Memory B cell (primary cell): ENCODE data around the gene PNMA6E.

Experiments
- ATAC-seq: fragments of 150-1000 bp; cut with Tn5 transposase; 2 replicates; pipeline ENCODE4 v1.10.0; 2021; ENCODE audit warnings: low read depth, mild to moderate bottlenecking, moderate library complexity
- DNase-seq, 2 donors: peaks; one replicate each; pipeline ENCODE4 v3.0.0; 2022; ENCODE audit warnings: low spot score in 2 of 2
- H3K27ac Mint-ChIP-seq: one replicate; pipeline ENCODE4 v1.8.0; 2022; ENCODE audit warnings: mild to moderate bottlenecking, moderate library complexity, mixed read lengths
- H3K27me3 Mint-ChIP-seq: one replicate; pipeline ENCODE4 v1.8.0; 2022; ENCODE audit warnings: mixed read lengths
- H3K36me3 Mint-ChIP-seq: one replicate; pipeline ENCODE4 v1.8.0; 2022; ENCODE audit warnings: mild to moderate bottlenecking, mixed read lengths
- H3K4me1 Mint-ChIP-seq: one replicate; pipeline ENCODE4 v1.8.0; 2022; ENCODE audit warnings: mixed read lengths
- H3K4me3 Mint-ChIP-seq: one replicate; pipeline ENCODE4 v1.8.0; 2022; ENCODE audit warnings: mild to moderate bottlenecking, moderate library complexity, mixed read lengths
- H3K9me3 Mint-ChIP-seq: one replicate; pipeline ENCODE4 v1.8.0; 2022; ENCODE audit warnings: mixed read lengths

PNMA6E gene

DNA sequence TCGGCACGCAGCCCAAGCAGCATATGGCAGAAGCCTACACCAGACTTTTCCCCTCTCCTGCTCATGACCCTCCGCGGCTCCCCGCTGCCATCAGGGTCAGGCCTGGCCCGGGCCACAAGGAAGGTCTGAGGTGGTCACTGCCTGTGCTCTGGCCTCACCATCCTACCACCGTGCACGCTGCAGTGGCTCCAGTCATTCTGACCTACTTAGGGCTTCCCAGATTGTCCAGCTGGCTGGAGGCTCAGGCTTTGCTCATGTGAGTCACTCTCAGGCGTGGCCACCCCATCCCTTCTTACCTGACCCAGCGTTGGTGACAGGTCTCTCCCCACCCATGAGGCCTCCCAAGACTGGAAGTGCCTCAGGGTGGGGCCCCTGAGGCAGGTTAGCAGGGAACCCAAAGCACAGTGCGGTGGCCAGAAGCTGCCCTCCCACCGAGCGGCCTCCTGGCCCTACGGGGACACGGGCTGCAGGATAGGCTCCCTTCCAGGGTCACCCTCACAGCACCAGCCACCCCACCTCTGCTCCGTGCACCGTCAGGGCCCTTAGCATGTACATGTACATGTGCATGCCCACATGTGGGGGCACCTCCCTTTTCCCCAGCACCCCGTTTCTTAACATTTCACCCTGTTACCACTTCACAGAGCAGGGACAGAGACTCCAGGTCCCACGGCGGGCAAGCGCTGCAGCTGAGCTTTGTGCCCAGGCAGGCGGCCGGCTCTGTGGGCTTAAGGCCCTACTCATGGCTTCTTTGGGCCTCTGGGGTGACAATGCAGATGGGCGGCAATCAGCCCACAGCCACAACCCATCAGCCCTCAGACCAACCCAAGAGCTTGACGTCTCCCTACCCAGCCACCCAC, 42.6 kb upstream of the PNMA6E start:
- Mint-ChIP-seq H3K9me3 (peaks cover 5% of the 10 kb centered on the region), H3K4me1 (no peaks in the 10 kb centered on the region), H3K4me3 (no peak overlapping the region), H3K36me3 (no peaks in the 10 kb centered on the region), H3K27me3 (peaks cover 8% of the 10 kb centered on the region), H3K27ac (no peak overlapping the region)
- DNase-seq (no peak), ATAC-seq (no peak)

DNA sequence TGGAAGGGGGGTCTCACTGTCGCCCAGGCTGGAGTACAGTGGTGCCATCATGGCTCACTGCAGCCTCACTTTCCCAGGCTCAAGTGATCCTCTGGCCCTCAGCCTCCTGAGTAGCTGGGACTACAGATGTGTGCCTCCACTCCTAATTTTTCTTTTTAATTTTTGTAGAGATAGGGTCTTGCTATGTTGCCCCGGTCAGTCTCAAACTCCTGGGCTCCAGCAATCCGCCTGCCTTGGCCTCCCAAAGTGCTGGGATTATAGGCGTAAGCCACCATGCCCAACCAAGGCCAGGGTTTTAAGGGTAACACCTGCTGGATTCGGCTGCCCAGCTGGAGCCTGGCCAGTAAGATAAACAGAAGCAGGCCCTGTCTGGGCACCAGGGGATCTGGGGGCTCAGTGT, 41.3 kb upstream of the PNMA6E start:
- no peaks in the 10 kb centered on the region for H3K4me1 Mint-ChIP-seq
- H3K9me3 Mint-ChIP-seq = peaks cover 5% of the 10 kb centered on the region
- H3K27me3 Mint-ChIP-seq = peaks cover 8% of the 10 kb centered on the region
- H3K27ac Mint-ChIP-seq = no peak overlapping the region
- H3K4me3 Mint-ChIP-seq = no peak overlapping the region
- no peaks in the 10 kb centered on the region for H3K36me3 Mint-ChIP-seq
- no peak for ATAC-seq
- DNase-seq = no peak

DNA sequence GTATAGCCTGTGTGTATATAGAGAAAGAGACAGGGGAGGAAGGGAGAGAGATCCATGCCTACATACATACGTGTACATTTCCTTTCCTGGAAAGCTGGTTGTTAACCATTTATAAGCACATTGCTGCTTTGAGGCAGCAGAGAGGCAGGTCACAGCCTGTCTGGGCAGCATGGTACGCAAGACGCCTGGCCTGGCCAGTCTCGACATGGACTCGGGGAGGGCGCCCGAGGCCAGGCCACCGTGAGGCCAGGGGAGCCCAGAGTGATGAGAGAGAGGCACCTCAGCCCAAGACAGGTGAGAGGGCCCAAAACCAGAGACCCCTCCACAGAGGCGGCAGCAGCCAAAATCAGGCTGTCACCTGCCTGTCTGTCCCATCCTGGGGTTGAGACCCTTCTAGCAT, 40.8 kb upstream of the PNMA6E start:
- Mint-ChIP-seq H3K27me3 (peaks cover 8% of the 10 kb centered on the region), H3K36me3 (no peaks in the 10 kb centered on the region), H3K27ac (no peak overlapping the region), H3K4me3 (no peak overlapping the region), H3K4me1 (no peaks in the 10 kb centered on the region), H3K9me3 (peaks cover 5% of the 10 kb centered on the region)
- no peak for DNase-seq
- ATAC-seq = no peak

DNA sequence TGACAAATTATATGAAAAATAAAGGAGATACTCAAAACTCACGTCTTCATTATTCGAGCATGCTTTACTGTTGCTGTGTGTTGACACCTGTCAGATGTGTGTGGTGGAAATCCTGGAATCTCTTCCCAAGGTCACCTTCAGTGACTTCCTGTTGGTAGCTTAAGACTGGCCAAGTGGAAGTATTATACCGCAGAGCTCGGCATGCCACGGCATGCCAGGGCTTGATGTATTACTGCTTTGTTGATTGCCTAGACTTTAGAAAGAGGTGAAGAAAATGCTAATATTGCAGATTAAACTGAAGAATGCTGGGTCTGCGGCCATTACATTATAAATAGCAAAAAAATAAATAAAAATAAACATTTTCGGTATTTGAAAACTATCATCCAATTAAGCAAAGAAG, 40.1 kb upstream of the PNMA6E start:
- Mint-ChIP-seq H3K4me1 (no peaks in the 10 kb centered on the region), H3K27me3 (peaks cover 8% of the 10 kb centered on the region), H3K27ac (no peak overlapping the region), H3K9me3 (peaks cover 5% of the 10 kb centered on the region), H3K4me3 (no peak overlapping the region), H3K36me3 (no peaks in the 10 kb centered on the region)
- DNase-seq (no peak), ATAC-seq (no peak)

DNA sequence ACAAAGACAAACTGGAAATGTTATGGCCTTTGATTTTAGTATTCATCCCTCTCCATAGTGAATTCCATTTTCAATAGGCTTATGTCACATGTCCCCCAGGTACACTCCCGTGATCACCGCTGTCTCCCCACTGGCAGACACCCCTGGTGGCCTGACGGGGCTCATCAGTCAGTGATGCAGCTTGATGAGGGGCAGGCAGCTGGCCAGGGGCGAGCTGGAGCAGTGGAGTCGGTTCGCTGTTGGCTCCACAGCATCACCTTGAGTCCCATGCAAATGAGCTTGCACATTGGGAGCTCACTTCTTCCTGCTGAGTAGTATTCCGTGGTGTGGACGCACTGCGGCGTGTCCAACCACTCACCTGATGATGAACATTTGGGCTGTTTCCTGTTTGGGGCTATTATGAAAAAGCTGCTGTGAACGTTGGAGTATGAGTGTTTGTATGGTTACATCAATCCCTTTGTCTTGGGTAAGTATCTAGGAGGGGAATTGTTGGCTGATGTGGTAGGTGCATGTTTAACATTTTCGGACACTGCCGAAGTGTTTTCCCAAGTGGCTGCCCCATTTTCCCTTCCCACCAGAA, 39.5 kb upstream of the PNMA6E start:
- Mint-ChIP-seq H3K4me1 (no peaks in the 10 kb centered on the region), H3K27ac (no peak overlapping the region), H3K36me3 (no peaks in the 10 kb centered on the region), H3K27me3 (peaks cover 9% of the 10 kb centered on the region), H3K4me3 (no peak overlapping the region), H3K9me3 (peaks cover 5% of the 10 kb centered on the region)
- ATAC-seq (no peak), DNase-seq (no peak)

DNA sequence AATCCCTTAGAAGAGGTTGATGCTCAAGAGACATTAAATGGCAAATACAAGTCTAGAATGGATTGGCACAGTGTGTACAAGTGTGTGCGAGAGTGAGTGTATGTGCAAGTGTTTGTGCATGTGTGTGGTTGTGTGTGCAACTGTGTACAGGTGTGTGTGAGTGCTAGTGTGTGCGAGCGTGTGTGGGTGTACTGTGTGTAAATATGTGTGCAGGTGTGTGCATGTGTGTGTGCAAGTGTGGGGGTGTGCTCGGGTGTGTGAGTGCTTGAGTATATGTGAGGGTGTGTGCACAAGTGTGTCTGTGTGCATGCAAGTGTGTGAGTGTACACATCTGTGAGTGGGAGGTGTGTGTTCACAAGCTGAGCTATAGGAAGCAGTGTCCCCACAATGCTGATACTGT, 38.8 kb upstream of the PNMA6E start:
- Mint-ChIP-seq H3K4me1 (no peaks in the 10 kb centered on the region), H3K36me3 (no peaks in the 10 kb centered on the region), H3K27me3 (peaks cover 9% of the 10 kb centered on the region), H3K27ac (no peak overlapping the region), H3K4me3 (no peak overlapping the region), H3K9me3 (peaks cover 5% of the 10 kb centered on the region)
- ATAC-seq = no peak
- no peak for DNase-seq

DNA sequence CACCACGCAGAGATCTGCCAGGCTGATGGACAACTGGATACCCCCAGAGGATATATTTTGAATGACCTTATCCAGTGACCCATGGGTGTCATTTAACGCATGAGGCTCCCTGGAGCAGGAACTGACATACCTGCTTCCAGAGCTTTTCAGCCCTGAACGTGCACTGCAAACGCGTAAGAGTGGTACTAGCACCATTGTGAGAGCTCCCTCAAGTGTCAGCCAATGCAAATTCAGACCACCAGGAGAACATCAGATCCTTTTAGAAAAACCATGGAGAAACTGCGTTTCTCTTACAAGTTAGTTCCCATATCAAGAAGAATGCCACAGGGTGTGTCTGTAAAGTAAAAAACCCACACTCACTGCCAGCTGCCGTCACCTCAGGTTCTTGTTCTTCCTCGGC, 37.4 kb upstream of the PNMA6E start:
- ATAC-seq (no peak), DNase-seq (no peak)
- no peak overlapping the region for H3K4me3 Mint-ChIP-seq
- H3K9me3 Mint-ChIP-seq = peaks cover 5% of the 10 kb centered on the region
- no peak overlapping the region for H3K27ac Mint-ChIP-seq
- no peaks in the 10 kb centered on the region for H3K4me1 Mint-ChIP-seq
- H3K36me3 Mint-ChIP-seq = no peaks in the 10 kb centered on the region
- H3K27me3 Mint-ChIP-seq = peaks cover 11% of the 10 kb centered on the region

DNA sequence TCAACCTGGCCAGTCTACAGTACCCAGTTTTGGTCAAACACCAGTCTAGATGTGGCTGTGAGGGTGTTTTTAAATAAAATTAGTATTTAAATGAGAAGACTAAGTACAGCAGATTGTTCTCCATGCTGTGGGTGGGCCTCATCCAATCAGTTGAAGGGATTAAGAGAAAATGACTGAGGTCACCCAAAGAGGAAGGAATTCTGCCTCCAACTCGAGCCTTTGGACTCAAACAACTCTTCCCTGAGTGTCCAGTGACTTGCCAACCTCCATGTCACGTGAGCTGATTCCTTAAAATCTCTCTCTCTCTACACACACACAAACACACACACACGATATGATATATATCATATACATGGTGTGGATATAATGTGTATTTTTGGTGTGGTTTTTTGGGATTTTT, 34.7 kb upstream of the PNMA6E start:
- peaks cover 5% of the 10 kb centered on the region for H3K9me3 Mint-ChIP-seq
- peaks cover 11% of the 10 kb centered on the region for H3K27me3 Mint-ChIP-seq
- no peaks in the 10 kb centered on the region for H3K36me3 Mint-ChIP-seq
- no peaks in the 10 kb centered on the region for H3K4me1 Mint-ChIP-seq
- no peak for ATAC-seq
- no peak for DNase-seq
- H3K4me3 Mint-ChIP-seq = no peak overlapping the region
- no peak overlapping the region for H3K27ac Mint-ChIP-seq

DNA sequence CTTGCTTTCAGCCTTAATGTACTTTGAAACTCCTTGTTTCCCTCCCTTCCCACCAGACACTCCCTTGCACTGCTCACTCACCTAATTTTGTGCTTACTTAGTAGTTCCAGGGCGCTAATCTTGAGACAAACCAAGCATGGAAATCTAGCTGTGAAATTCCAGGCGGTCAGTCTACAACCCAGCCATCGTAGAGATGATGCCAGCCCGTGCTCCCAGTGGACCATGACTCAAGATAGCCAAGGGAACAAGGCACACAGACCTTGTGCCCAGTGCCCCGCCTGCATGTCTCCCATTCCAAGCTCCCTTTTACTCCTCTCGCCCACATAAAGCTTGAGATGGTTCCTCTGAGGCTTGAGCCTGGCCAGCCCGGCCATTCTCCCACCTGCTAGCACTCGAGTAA, 33.7 kb upstream of the PNMA6E start:
- no peaks in the 10 kb centered on the region for H3K4me1 Mint-ChIP-seq
- no peak overlapping the region for H3K4me3 Mint-ChIP-seq
- H3K9me3 Mint-ChIP-seq = peaks cover 3% of the 10 kb centered on the region
- DNase-seq (no peak), ATAC-seq (no peak)
- no peaks in the 10 kb centered on the region for H3K36me3 Mint-ChIP-seq
- H3K27ac Mint-ChIP-seq = no peak overlapping the region
- H3K27me3 Mint-ChIP-seq = peaks cover 9% of the 10 kb centered on the region

DNA sequence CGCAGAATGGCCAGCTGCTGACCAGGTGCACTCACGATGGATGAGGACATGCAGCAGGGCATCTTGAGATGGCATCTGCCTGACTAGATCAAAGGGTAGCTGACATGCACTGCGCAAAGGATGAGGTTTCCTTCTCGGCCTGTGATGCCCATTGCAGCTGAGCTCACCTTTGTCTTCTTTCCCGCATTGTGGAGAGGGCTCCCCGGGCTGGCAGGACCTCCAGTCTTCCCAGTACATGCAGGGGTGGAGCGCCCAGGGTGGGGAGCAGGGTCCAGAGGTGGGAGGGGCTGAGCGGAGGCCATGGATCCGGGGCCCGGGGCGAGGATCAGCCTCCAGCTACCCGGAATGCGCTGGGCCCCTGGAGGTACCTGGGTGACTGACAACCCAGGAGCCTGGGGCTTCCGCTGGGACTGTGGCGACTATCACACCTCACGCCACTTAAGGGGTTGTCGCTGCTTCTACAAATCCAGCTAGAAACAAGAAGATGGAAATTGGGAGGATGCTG, 32.7 kb upstream of the PNMA6E start:
- no peak for ATAC-seq
- no peaks in the 10 kb centered on the region for H3K36me3 Mint-ChIP-seq

DNA sequence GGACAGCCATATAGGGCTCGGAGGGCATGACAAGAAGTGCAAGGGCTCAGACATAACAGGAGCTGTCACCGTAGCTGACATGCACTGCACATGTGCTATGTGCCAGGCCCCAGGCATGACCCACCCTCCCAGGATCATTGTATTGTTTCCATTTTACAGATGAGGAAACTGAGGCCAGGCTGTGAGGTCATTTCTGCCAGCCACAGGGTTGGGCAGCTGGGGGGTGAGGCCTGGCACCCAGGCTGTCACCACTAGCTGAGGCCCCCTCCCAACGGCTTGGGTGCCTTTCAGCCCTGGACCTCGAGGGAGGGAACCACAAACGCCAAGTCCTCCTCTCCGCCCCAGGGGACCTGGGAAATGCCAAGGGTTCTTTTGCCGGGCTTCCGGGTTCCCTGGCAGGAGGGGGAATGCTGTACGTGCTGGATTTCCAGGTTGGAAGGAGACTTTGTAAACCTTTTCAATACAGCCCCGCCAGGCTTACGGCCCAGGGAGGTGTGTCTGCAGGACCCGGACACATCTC, 32.1 kb upstream of the PNMA6E start:
- Mint-ChIP-seq H3K4me1 (no peaks in the 10 kb centered on the region), H3K36me3 (no peaks in the 10 kb centered on the region), H3K27ac (no peak overlapping the region), H3K9me3 (no peaks in the 10 kb centered on the region), H3K4me3 (no peak overlapping the region), H3K27me3 (peaks cover 6% of the 10 kb centered on the region)
- no peak for ATAC-seq
- DNase-seq = no peak

More for the DNA sequence above, 32.7 kb upstream of the PNMA6E start:
- no peak overlapping the region for H3K4me3 Mint-ChIP-seq
- DNase-seq = no peak
- peaks cover 7% of the 10 kb centered on the region for H3K27me3 Mint-ChIP-seq
- H3K27ac Mint-ChIP-seq = no peak overlapping the region
- H3K4me1 Mint-ChIP-seq = no peaks in the 10 kb centered on the region
- H3K9me3 Mint-ChIP-seq = no peaks in the 10 kb centered on the region

DNA sequence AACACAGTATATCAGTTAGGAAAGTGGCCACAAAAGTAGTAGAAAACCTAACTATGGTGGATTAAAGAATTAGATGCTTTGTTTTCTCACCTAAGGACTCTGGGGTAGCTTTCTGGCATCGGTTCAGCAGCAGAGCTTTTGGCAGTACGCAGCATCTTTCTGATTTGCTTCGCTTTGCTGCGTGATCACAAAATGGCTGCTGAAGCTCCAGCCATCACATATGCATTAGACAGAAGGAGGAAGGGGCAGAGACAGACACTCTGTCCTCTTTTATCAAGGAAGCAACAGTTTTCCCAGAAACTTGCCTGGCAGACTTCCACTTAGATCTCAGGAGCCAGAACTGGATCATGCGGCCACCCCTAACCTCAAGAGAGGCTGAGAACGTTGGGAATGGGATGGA, 29.6 kb upstream of the PNMA6E start:
- Mint-ChIP-seq H3K27ac (no peak overlapping the region), H3K9me3 (no peaks in the 10 kb centered on the region), H3K4me1 (no peaks in the 10 kb centered on the region), H3K27me3 (peaks cover 5% of the 10 kb centered on the region), H3K4me3 (no peak overlapping the region), H3K36me3 (peaks cover 4% of the 10 kb centered on the region)
- ATAC-seq = no peak
- no peak for DNase-seq

DNA sequence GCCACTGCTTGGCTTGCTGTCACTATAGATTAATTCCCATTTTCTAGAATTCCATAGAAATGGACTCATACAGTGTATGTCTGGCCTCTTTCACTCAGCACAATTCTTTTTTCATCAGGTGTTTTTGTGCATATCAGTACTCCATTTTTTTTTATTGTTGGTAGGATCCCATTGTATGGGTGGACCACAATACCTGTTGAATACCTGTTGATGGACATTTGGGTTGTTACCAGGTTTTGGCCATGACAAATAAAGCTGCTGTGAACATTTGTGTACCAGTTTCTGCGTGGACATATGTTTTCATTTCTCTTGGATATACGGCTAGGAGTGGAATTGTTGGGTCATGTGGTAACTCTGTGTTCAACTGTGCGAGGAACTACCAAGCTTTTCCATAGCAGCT, 25.1 kb upstream of the PNMA6E start:
- H3K36me3 Mint-ChIP-seq = peaks cover 5% of the 10 kb centered on the region
- no peak for ATAC-seq

DNA sequence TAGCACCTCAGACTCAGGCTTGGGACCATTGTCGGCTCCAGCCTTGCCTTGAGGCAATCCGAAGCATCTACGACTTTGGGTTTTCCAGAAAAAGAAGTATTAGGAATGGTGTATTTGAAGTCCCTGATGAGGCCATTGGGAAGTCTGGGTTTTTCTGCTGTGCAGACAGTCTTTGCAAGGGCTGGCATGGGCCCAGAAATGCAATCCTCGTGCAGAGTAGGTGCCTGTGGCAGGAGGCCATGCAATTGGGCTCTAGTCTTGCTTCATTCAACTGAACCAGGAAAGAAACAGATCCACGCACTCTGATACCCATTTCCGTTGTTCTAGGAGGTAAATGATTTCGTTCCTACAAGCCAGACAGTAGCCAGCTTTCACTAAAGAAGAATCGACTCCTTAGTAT, 22.5 kb upstream of the PNMA6E start:
- ATAC-seq (no peak), DNase-seq (no peak)
- Mint-ChIP-seq H3K27ac (no peak overlapping the region), H3K4me3 (no peak overlapping the region), H3K27me3 (no peaks in the 10 kb centered on the region), H3K9me3 (no peaks in the 10 kb centered on the region), H3K4me1 (peaks cover 2% of the 10 kb centered on the region), H3K36me3 (peaks cover 5% of the 10 kb centered on the region)

More for the DNA sequence above, 25.1 kb upstream of the PNMA6E start:
- H3K4me1 Mint-ChIP-seq = peaks cover 2% of the 10 kb centered on the region
- H3K27ac Mint-ChIP-seq = no peak overlapping the region
- DNase-seq = no peak
- peaks cover 3% of the 10 kb centered on the region for H3K27me3 Mint-ChIP-seq
- no peak overlapping the region for H3K4me3 Mint-ChIP-seq
- H3K9me3 Mint-ChIP-seq = no peaks in the 10 kb centered on the region
